ENCODE results near the gene RPL41.

DNA sequence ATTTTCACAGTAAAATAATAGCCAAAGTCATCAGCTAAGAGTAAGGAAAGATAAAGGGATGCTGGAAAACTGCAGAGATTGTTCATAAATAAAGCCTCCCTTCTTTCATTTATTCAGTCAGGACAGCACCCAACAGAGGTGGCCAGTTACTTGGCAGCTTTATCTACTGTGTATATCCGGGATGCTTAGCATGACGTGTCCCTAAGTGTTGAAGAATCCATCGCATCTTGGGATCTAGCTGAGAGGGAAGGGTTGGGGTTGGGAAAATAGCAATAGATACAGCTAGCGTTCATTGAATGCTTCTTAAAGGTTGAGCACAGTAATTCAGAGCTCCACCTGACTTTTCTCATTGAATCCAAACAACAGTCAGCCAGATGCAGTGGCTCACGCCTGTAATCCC, 42.0 kb upstream of the RPL41 start:
- TF ChIP-seq, protein P1, sequence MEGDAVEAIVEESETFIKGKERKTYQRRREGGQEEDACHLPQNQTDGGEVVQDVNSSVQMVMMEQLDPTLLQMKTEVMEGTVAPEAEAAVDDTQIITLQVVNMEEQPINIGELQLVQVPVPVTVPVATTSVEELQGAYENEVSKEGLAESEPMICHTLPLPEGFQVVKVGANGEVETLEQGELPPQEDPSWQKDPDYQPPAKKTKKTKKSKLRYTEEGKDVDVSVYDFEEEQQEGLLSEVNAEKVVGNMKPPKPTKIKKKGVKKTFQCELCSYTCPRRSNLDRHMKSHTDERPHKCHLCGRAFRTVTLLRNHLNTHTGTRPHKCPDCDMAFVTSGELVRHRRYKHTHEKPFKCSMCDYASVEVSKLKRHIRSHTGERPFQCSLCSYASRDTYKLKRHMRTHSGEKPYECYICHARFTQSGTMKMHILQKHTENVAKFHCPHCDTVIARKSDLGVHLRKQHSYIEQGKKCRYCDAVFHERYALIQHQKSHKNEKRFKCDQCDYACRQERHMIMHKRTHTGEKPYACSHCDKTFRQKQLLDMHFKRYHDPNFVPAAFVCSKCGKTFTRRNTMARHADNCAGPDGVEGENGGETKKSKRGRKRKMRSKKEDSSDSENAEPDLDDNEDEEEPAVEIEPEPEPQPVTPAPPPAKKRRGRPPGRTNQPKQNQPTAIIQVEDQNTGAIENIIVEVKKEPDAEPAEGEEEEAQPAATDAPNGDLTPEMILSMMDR (IDR thresholded peaks at IDR 0.05): no peak
- TF ChIP-seq ZFX (IDR thresholded peaks at IDR 0.05; ENCODE audit: borderline replicate concordance): no peak

All from 22Rv1 (cell line).